Astrocyte (in vitro differentiated cells and primary cell): ENCODE results near the gene ABI2.
"Not testable (repeated sequence)": the region's sequence is repeated elsewhere in the genome, so short reads cannot be mapped to it uniquely, and the experiment has no call there.

Source experiments
- EZH2 ChIP-seq: IDR thresholded peaks from 2 replicates; pipeline ENCODE4 v1.6.1; 2012; ENCODE audit warnings: mild to moderate bottlenecking, low read length, inconsistent platforms; ENCODE audit not compliant: insufficient read depth
- TF ChIP-seq, protein P1 (sequence below): IDR thresholded peaks from 2 replicates; pipeline ENCODE4 v1.5.1; 2011; ENCODE audit warnings: low read depth, mild to moderate bottlenecking, inconsistent platforms, low read length, moderate library complexity; ENCODE audit not compliant: insufficient read depth

DNA sequence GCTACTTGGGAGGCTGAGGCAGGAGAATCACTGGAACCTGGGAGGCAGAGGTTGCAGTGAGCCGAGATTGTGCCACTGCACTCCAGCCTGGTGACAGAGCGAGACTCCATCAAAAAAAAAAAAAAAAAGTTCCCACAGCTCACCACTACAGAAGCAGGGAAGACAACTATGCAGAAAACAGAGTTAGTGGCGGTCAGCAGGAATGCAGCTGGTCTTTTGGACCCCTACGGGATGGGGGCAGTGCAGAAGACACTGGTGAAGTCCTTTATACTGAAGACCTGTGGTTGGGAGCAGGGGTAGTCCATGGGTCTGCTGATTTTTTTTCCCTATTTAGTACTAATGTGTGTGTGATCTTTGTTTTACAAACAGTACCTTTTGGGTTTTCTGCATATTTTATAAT lies 101.4 kb downstream of the ABI2 start:
- TF ChIP-seq, protein P1, sequence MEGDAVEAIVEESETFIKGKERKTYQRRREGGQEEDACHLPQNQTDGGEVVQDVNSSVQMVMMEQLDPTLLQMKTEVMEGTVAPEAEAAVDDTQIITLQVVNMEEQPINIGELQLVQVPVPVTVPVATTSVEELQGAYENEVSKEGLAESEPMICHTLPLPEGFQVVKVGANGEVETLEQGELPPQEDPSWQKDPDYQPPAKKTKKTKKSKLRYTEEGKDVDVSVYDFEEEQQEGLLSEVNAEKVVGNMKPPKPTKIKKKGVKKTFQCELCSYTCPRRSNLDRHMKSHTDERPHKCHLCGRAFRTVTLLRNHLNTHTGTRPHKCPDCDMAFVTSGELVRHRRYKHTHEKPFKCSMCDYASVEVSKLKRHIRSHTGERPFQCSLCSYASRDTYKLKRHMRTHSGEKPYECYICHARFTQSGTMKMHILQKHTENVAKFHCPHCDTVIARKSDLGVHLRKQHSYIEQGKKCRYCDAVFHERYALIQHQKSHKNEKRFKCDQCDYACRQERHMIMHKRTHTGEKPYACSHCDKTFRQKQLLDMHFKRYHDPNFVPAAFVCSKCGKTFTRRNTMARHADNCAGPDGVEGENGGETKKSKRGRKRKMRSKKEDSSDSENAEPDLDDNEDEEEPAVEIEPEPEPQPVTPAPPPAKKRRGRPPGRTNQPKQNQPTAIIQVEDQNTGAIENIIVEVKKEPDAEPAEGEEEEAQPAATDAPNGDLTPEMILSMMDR = not testable (repeated sequence)
- not testable (repeated sequence) for TF ChIP-seq EZH2
